Smooth muscle cell of the brain vasculature (primary cell): ENCODE measurements around the gene SGPL1.

Experiments
- DNase-seq: peaks from one replicate; pipeline ENCODE4 v3.0.0-alpha.2; 2012; ENCODE audit warnings: low read depth, low spot score

Gene SGPL1

GRCh38 chr10:70809726-70810125 is 6.0 kb upstream of the SGPL1 start:
- no peak for DNase-seq

- no peak for DNase-seq
These were observed 4.8 kb upstream of the SGPL1 start for GRCh38 chr10:70810967-70811366.

GRCh38 chr10:70811881-70812280 is 3.9 kb upstream of the SGPL1 start:
- DNase-seq: no peak

DNA sequence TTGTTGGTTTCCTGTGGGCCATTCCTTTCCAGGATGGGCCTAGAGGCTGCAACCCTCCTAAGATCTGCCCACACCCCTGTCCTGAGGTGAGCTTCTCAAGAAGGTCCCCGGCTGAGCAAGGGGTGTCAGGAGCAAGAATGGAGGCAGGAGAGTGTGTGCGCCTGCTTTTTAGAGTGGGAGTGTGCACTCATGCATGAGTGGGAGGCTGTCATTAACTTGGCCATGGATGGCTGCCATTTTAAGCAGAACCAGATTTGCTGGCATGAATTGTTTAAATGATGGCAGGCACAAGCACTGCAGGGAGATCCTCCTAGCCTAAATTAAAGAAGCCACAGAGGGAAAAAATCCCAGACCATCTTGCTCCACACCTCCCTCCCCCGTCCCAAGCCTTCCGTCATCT is 2.9 kb upstream of the SGPL1 start:
- no peak for DNase-seq

DNA sequence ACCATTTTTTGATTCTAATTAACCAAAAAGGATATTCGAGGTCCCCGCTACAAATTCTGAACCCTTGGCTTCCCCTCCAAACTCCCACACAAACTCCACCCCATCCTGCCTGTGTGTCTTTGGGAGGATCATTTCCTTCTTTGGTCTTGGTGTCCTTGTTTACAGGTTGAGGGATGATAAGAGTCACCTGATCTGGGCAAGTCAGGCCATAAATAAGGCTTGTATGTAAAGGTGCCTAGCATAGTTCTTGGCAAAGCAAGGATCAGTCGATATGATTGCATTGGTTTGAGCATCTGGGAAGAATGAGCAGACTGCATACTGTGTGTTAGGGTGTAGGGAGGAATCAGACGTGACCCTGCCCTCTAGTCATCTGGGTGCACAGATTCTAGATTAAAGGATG is 1.6 kb upstream of the SGPL1 start:
- no peak for DNase-seq

GRCh38 chr10:70816220-70816894 is 609 bp downstream of the SGPL1 start:
- peak; percentile 50 for DNase-seq

- DNase-seq: no peak
These were observed 5.4 kb downstream of the SGPL1 start for GRCh38 chr10:70820976-70821750.

- no peak for DNase-seq
These were observed 6.5 kb downstream of the SGPL1 start for GRCh38 chr10:70822076-70822820.

DNA sequence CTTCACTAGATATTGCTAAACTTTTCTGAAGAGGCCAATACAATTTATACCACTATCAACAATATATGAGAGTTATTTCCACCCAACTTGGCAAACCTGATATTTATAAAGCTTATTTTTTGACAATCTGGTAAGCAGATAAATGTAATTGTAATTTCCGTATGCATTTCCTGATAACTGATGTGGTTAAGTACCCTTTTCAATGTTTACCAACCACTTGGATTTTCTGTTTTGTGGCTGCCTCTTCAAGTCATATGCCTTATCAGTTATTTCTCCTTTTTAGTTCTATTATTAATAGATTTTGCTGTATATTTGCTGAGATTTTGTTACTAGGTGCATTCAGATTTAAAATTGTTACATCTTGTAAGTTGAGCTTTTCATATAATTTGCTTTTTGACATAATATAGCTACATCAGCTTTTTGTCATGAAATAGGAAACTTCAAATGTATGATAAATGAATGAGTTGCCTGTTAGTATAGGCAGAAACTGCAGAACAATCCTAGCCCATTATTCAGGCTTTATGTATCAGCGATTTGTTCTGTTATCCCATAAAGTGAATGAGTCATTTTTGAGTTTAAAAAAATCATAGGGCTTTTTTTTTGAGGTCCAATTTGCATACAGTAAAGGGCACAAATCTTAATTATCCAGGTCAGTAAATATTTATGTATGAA is 11.5 kb downstream of the SGPL1 start:
- DNase-seq: no peak

DNA sequence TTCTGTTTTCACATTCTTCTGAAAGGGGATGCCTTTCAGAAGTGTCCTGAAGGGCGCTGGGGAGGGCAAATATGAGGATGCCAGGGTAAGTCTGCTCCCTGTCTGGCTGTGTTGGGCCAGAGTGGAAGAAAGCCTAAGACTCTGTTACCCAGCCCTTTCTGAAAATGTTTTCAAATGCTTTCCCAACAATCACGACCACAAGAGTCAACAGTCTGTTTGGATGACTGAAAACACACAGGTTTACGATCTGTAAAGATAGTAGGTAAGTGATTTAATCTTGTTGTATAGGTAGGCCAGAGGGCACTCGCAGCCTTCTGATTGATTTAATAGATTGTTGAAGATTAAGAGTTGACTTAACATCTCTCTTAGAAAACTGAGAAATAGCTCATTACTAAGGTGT is 13.2 kb downstream of the SGPL1 start:
- DNase-seq: no peak

DNA sequence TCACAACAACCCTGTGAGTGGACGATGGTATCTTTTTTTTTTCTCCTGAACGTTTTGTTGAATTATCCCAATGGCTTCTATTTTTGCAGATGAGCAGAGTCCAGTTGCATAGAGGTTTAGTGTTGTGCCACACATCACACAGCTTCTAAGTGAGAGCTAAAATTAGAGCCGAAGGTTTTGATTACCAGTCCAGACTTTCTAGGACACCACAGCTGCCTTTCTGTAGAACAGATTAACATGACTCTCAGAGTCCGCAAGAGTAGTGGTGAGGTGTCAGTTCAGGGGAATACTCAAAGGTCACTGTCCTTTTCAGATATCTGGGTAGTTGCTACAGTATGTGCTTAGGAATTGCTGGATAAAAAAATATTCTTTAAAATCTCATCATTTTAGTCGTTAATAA is 13.8 kb downstream of the SGPL1 start:
- DNase-seq: no peak

DNA sequence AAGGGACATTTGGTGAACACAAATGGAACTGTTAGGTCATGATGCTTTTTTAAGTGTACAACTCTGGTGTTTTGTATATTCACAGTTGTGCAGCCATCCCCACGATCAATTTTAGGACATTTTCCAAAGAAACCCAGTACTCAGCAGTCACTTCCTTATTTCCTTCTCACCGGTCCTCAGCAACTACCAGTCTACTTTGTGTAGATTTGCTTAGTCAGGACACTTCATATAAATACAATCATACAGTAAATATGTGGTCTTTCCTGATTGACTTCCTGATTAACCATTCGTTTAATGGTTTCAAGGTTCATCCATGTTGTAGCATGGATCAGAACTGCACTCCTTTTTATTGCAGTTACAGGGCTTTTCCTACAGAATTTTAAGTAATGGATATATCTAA is 14.4 kb downstream of the SGPL1 start:
- DNase-seq: no peak

DNA sequence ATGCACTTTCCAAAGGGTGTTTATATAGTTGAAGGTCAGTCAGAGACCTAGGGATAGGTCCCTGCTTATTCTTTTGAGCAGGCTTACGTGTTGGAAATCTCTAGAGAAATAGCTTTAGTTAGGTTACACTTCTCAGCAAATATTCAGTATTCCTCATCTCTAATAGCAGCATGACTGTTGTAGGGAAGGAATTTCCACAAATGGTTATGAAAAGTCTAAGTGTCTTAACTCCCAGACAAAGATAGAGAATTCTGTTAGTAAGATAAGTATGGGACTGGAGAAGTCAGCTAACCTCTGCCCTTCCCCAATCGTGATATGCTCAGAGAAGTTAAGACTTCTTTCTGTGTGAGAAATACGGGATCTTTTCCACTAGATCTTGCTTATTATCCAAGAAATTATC is 16.5 kb downstream of the SGPL1 start:
- no peak for DNase-seq

GRCh38 chr10:70832852-70833528 is 17.2 kb downstream of the SGPL1 start:
- DNase-seq: no peak

DNA sequence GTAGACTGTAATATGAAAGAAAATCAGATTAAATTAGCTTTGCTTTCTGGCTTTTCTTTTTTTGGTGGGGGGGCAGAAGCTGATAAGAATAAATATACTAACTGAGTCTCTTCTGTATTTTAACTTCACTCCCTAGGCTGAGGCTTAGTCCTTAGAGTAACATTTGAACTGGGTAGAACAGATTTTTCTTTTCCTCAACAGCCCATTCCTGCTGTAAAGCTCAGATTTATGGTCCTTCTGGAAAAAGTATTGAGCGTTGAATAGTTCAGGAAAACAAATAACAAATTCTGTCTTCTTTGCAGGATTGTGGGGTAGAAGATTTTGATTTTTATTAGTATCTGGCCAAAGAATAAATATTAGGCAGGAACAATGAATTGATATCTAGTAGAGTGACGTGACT is 17.9 kb downstream of the SGPL1 start:
- DNase-seq: no peak

DNA sequence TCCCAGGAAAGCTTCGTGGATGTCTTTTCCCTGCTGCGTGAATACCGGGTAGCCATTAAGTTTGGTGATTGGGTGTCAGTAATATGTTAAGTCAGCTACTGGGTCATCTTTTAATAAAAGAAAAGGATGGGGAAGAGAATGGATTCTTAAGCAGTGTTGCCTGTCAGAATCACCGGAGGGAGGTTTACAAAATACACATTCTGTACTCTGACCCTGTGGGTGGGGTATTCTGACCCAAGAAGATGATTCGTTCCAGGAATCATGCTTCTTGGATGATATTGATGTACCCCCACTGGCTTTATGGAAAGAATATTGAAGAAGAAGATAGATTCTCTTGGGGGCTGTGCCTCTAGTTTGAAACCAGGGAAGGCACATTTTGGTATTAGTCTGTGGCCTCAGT is 18.3 kb downstream of the SGPL1 start:
- no peak for DNase-seq

GRCh38 chr10:70834441-70835151 is 18.8 kb downstream of the SGPL1 start:
- DNase-seq: no peak

GRCh38 chr10:70836319-70836718 is 20.6 kb downstream of the SGPL1 start:
- no peak for DNase-seq

- no peak for DNase-seq
These were observed 21.9 kb downstream of the SGPL1 start for GRCh38 chr10:70837660-70838059.

DNA sequence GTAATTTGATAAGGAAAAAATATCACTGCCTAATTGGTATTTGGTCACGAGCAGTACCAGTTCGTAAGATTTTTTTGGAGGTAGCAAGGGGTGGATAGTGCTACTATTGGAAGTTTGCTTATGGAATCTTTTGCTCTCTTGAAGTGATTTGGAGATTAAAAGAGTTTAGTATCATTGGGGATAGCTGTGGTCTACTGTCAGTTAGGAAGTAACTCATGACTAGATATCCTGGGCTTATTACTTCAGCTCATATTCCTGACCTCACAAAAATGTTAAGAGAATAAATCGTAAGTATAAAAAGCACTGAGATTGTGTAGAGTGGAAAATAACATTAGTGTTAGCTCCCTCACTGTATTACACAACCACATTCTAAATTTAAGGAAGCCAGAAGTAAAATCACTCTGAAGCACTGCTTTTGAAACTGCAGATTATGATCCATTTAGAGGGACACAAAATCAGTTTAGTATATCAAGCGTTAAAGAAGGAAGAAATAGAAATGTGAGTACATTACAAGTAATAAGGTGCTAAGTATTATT is 22.6 kb downstream of the SGPL1 start:
- DNase-seq: no peak

- DNase-seq: no peak
These were observed 25.1 kb downstream of the SGPL1 start for GRCh38 chr10:70840836-70841235.
